HCT116 (cell line): ENCODE measurements around the gene ANKRD55. TPM values are rescaled to one million over a fixed set of nuclear protein-coding genes. Genes with fewer than 3 reads are reported as not detected.

Source experiments
- ATAC-seq: fragments of 200-7000 bp; cut with Tn5 transposase; 2 replicates; pipeline ENCODE4 v1.9.1; 2020; ENCODE audit warnings: mild to moderate bottlenecking, moderate library complexity
- BruUV-seq: library from RNA; stranded (reverse); fragments of 400-500 nt; replicated peaks from 2 replicates; lab custom pipeline; 2021; lab: Mats Ljungman, UMichigan
- CTCF ChIA-PET: fragments of 300-600 bp; sonication (Branson Sonifier 250); formaldehyde crosslinking; loops from one replicate; lab custom pipeline; 2021; ENCODE audit warnings: antibody characterized with exemption; lab: Charles Lee
- POLR2A ChIA-PET: fragments of 300-600, 350-600 bp; sonication (Branson Sonifier 250); formaldehyde crosslinking; loops from one replicate; lab custom pipeline; 2021; ENCODE audit warnings: antibody characterized with exemption; lab: Charles Lee
- RAD21 ChIA-PET, 2 experiments: fragments of 300-600 bp; sonication (Branson Sonifier 250); formaldehyde crosslinking; loops; one replicate each; lab custom pipeline; 2023; ENCODE audit warnings: low total read pairs in 2 of 2; ENCODE audit not compliant: uncharacterized antibody in 2 of 2, unreplicated experiment in 2 of 2, low non-redundant PET in 1 of 2; lab: Charles Lee
- DNase-seq: peaks from one replicate; pipeline ENCODE4 v3.0.0-alpha.2; 2010; ENCODE audit warnings: low read depth, low spot score
- H2AFZ ChIP-seq: fragments of 200-600 bp; shearing (Covaris generic), sonication (generic); 2 replicates; pipeline ENCODE4 v1.6.1; 2017; ENCODE audit warnings: low read depth, mixed run types, mixed read lengths, antibody characterized with exemption, low read length; ENCODE audit not compliant: poor library complexity, severe bottlenecking
- H3K27ac ChIP-seq: 2 replicates; pipeline ENCODE4 v1.5.1; 2012; ENCODE audit warnings: low read depth, low read length
- H3K27me3 ChIP-seq: fragments of 200-600 bp; sonication (generic); 2 replicates; pipeline ENCODE4 v1.6.1; 2016; ENCODE audit warnings: mixed run types, low read length, mixed read lengths; ENCODE audit not compliant: insufficient read depth
- H3K36me3 ChIP-seq, 2 experiments: fragments of 200-500 bp in 1 of 2; fragments of 200-600 bp in 1 of 2; sonication (Bioruptor generic) in 1 of 2; sonication (generic) in 1 of 2; 2 replicates each; pipeline versions ENCODE4 v1.5.1 to v1.6.1; 2014 to 2016; ENCODE audit warnings: low read length in 2 of 2, inconsistent platforms in 1 of 2, mixed read lengths in 1 of 2, mixed run types in 1 of 2; ENCODE audit not compliant: insufficient read depth in 2 of 2, control insufficient read depth in 1 of 2
- H3K4me1 ChIP-seq, 2 experiments: fragments of 200-600 bp in 1 of 2; sonication (generic) in 1 of 2; 2 replicates each; pipeline versions ENCODE4 v1.5.1 to v1.6.1; 2012 to 2017; ENCODE audit warnings: low read length in 2 of 2, inconsistent platforms in 1 of 2, mild to moderate bottlenecking in 1 of 2, mixed read lengths in 1 of 2, mixed run types in 1 of 2, moderate library complexity in 1 of 2; ENCODE audit not compliant: insufficient read depth in 2 of 2, control insufficient read depth in 1 of 2
- H3K4me2 ChIP-seq: fragments of 200-600 bp; sonication (generic); 2 replicates; pipeline ENCODE4 v1.6.1; 2017; ENCODE audit warnings: mixed run types, low read length, mixed read lengths
- H3K4me3 ChIP-seq, 2 experiments: fragments of 200-600 bp in 1 of 2; sonication (generic) in 1 of 2; replicated peaks in 1 of 2; 2 replicates each; pipeline ENCODE4 v1.5.1; 2011 to 2016; ENCODE audit warnings: low read length in 2 of 2, control low read depth in 1 of 2, low read depth in 1 of 2, mild to moderate bottlenecking in 1 of 2, mixed read lengths in 1 of 2, mixed run types in 1 of 2
- H3K79me2 ChIP-seq: fragments of 200-600 bp; sonication (generic); 2 replicates; pipeline ENCODE4 v1.6.1; 2017; ENCODE audit warnings: mild to moderate bottlenecking, mixed run types, low read length, moderate library complexity, mixed read lengths; ENCODE audit not compliant: insufficient read depth
- H3K9ac ChIP-seq: fragments of 200-600 bp; sonication (generic); 2 replicates; pipeline ENCODE4 v1.6.1; 2016; ENCODE audit warnings: low read length, mixed read lengths
- H3K9me2 ChIP-seq: fragments of 200-600 bp; sonication (generic), shearing (Covaris generic); 2 replicates; pipeline ENCODE4 v1.6.1; 2017; ENCODE audit warnings: mixed run types, mild to moderate bottlenecking, moderate library complexity; ENCODE audit not compliant: insufficient read depth
- H3K9me3 ChIP-seq, 2 experiments: fragments of 200-500 bp in 1 of 2; fragments of 200-600 bp in 1 of 2; sonication (Bioruptor generic) in 1 of 2; sonication (generic) in 1 of 2; 2 replicates each; pipeline ENCODE4 v1.6.1; 2014 to 2017; ENCODE audit warnings: low read length in 2 of 2, mixed read lengths in 2 of 2, inconsistent platforms in 1 of 2, low read depth in 1 of 2, mild to moderate bottlenecking in 1 of 2, mixed run types in 1 of 2, moderate library complexity in 1 of 2; ENCODE audit not compliant: control insufficient read depth in 1 of 2, insufficient read depth in 1 of 2
- H4K20me1 ChIP-seq: fragments of 200-600 bp; sonication (generic), shearing (Covaris generic); 2 replicates; pipeline ENCODE4 v1.6.1; 2017; ENCODE audit warnings: mixed run types, mild to moderate bottlenecking, moderate library complexity; ENCODE audit not compliant: insufficient read depth
- ATF3 ChIP-seq: IDR thresholded peaks from 2 replicates; pipeline ENCODE4 v1.6.1; 2012
- CBX3 ChIP-seq: IDR thresholded peaks from 2 replicates; pipeline ENCODE4 v1.6.1; 2012; ENCODE audit warnings: low read depth
- ELF1 ChIP-seq: IDR thresholded peaks from 2 replicates; pipeline ENCODE4 v1.6.1; 2012; ENCODE audit warnings: low read depth, borderline replicate concordance
- EZH2 ChIP-seq: fragments of 200-600 bp; sonication (generic); IDR thresholded peaks from 2 replicates; pipeline ENCODE4 v1.6.1; 2017; ENCODE audit warnings: antibody characterized with exemption, mixed run types
- EZH2phosphoT487 ChIP-seq: fragments of 200-600 bp; IDR thresholded peaks from 2 replicates; pipeline ENCODE4 v1.6.1; 2018; ENCODE audit warnings: antibody characterized with exemption, borderline replicate concordance
- MAX ChIP-seq: IDR thresholded peaks from 2 replicates; pipeline ENCODE4 v1.6.1; 2012
- POLR2AphosphoS5 ChIP-seq: IDR thresholded peaks from 2 replicates; pipeline ENCODE4 v1.6.1; 2011; ENCODE audit warnings: mild to moderate bottlenecking, low read depth, low read length, moderate library complexity
- SRF ChIP-seq: IDR thresholded peaks from 2 replicates; pipeline ENCODE4 v1.6.1; 2012; ENCODE audit warnings: low read depth
- TCF7L2 ChIP-seq: IDR thresholded peaks from 2 replicates; pipeline ENCODE4 v1.7.0; 2011; ENCODE audit warnings: borderline replicate concordance, inconsistent platforms; ENCODE audit not compliant: insufficient read depth, insufficient read length; ENCODE audit errors: extremely low read depth
- ZFX ChIP-seq: fragments of 450-650 bp; IDR thresholded peaks from 2 replicates; pipeline ENCODE4 v1.6.1; 2017
- intact Hi-C: fragments of 100-400 bp; cut with micrococcal nuclease; formaldehyde crosslinking; loops from 2 replicates; pipeline ENCODE4 v1.10.0; 2022
- total RNA-seq: library from RNA; stranded (reverse); gene quantifications from one replicate; pipeline ENCODE4 v1.2.1, GENCODE V29; 2021; ENCODE audit not compliant: unreplicated experiment

The ANKRD55 gene
- total RNA-seq, 1 experiment from 2014 or later: not detected

- CTCF ChIA-PET: no interaction called here
- no peak for TF ChIP-seq POLR2AphosphoS5
- no peak for TF ChIP-seq ZFX
- no peak for TF ChIP-seq ELF1
- no peak for TF ChIP-seq ATF3
- TF ChIP-seq EZH2phosphoT487: no peak
- TF ChIP-seq SRF: no peak
- no peak for TF ChIP-seq MAX
- no peak for TF ChIP-seq CBX3
- TF ChIP-seq EZH2: no peak
- TF ChIP-seq TCF7L2: no peak
- H3K36me3 ChIP-seq: no peaks in the 10 kb centered on the region
- H2AFZ ChIP-seq: no peak overlapping the region
- no peaks in the 10 kb centered on the region for H3K79me2 ChIP-seq
- no TSS peak for BruUV-seq
- H3K4me1 ChIP-seq: peaks cover 11 to 18% of the 10 kb centered on the region in 2 experiments; a peak in 3 of 4 replicates
- no peaks in the 10 kb centered on the region for H4K20me1 ChIP-seq
- no peak overlapping the region for H3K27ac ChIP-seq
- H3K9ac ChIP-seq: no peak overlapping the region
- DNase-seq (no peak), ATAC-seq (no peak)
- H3K9me3 ChIP-seq: no peaks in the 10 kb centered on the region
- H3K9me2 ChIP-seq: no peaks in the 10 kb centered on the region
- H3K4me3 ChIP-seq: no peak overlapping the region
- RAD21 ChIA-PET: no interaction called here
- no peak overlapping the region for H3K4me2 ChIP-seq
- POLR2A ChIA-PET: no interaction called here
- intact Hi-C loops: no loop called here
- no peaks in the 10 kb centered on the region for H3K27me3 ChIP-seq
Observed at GRCh38 chr5:56126487-56127179, 106.5 kb downstream of the ANKRD55 start.
